HG03196 (cell line): Measurements from ENCODE around the gene BRCC3.

ENCODE experiments used
- ATAC-seq: cut with Tn5 transposase; IDR thresholded peaks from one replicate; pipeline ENCODE4 v1.9.1; 2021; ENCODE audit not compliant: unreplicated experiment

Gene BRCC3

DNA sequence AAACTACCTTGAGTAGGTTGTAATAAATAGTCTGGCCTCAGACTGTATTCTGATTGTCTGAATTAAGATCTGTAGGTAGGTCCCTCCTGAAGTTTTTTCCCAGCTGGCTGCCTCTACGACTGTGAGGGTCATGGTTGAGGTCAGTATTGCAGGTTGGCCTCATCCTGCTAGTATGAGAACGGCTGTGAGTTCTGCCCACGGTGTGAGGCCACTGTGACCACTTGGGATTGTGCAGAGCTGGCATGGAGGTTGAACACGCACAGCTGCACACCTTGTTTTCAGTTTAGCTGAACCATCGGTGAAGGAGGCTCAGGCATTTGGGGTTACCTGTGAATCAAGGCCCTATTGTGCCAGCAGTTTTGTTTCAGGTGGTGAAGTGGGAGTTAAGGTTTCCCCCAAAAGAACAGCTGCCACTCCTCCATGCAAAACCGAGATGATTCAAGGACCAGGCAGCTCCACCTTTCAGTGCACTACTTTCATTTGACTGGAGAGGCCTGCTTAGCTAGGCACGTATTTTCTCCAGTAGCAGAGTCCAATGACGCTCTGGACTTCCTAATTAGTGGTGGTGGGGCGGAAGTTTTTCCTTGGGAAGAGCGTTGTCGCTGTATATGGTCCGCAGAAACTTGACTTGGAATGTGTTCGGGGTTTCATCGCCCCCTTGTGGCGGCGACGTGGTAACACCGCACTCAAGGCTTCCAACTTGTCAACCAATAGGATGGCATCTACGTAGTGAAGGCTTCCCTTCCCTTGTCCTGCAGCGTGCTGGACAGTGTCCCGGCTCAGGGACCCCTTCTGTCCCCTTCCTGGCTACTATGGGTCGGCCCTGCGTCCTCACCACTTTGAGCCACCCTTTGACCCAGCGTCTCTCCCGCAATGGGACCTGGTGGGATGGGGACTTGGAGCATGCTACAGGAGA is 14.2 kb upstream of the BRCC3 start:
- ATAC-seq = no peak

DNA sequence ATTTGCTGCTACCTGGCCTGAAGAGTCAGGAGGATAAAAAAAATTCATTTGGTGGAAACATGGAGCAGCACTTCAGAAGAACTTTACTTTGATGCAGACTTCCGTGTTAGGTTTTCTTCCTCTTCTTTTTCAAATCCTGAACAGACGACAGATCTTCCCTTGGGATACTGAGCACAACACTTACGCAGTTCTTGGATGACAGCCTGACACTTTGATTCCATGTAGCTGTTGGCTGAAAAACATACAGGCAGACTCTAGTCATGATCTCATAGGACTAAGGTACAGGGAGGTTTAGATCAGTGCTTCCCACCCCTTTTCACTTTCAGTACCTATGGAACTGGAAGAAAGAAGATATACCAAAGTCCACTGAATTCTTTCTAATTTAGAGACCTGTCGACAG is 9.5 kb upstream of the BRCC3 start:
- ATAC-seq = no peak

DNA sequence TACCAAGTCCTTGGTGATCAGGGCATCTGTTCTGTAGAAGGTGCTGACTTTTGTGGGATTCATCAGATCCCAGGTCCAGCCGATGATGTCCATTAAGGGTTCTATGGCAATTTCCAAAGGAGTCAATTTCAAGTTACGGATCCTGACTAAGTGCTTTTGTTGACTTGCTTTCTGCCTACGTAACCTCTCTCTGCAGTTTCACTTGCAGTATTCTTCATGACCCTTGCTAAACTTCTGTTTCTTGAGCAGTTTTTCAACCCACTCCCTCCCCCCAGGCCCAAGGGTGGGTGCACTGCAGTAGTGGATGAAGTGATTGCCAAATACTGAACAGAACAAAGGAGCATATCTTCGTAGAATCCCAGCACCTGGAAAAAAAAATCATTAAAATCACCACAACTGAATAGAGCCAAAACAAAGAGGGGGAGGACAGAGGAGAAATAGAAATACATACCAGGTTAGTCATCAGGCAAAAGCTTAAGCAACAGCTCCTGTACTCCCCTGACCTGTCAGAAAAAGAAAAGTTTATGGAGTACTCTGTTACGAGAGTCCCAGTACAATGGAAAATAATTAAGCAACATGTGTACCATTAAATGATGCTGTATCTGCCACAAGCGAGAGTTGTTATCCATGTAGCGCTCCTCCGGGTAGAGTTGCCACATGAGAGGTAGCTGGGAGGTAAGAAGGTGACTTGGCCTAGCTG is 6.1 kb upstream of the BRCC3 start:
- no peak for ATAC-seq

DNA sequence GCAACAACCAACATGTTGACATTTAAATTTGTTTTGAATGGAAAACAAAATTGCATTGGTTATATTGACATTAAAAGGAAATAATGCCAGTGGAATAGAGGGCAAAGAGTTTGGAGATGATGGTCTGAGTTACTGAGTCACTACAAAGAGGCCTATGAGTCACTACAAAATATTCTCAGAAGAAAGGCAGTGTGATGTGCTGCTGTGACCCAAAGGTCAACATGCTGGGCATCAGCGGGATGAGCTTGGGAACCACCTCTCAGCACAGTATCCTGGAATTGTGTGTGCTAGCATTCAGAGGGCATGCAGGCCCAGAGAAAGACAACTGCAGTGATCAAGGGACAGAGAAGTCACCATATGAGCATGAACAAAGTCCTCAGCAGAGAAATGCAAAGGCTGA is 3.1 kb upstream of the BRCC3 start:
- no peak for ATAC-seq

DNA sequence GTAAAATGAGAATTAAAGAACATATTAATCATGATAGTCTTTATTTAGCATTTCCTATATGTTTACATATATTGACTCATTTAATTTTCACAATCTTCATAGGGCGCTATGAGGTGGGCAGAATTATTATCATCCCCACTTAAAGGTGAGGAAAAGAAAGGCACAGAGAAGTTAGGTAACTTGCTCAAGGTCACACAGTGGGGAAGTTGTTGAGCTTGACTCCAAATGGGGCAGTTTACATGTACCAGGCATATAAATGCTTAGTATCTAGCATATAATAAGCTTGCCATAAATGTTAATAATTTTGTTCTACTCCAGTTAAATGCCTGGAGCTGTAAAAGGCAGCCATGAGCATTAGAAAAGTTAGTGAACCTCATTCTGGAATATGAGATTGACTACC is 1.9 kb upstream of the BRCC3 start:
- ATAC-seq = no peak

DNA sequence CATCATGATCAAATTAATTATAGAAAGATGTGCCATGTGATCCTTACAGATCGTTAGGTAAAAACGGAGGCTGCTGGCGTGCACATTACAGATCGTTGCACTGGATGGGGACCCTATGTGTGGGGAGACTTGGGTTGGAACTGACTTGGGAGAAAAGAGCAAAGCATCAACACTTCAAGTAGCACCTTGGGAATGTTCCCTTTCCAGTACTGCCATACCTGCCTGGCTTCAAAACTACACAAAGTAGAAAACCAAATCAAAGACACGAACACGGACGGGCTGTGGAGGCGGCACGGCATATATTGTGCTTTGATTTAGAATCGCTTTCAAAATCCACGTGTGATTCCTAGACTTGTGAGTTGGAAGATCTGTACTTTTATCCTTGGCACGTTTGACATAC is 1.3 kb upstream of the BRCC3 start:
- no peak for ATAC-seq

- peak; percentile 23 for ATAC-seq
Measured at GRCh38 chrX:155070663-155070974, 689 bp upstream of the BRCC3 start.

- ATAC-seq = peak; percentile 26
Measured at GRCh38 chrX:155071694-155072280, 479 bp downstream of the BRCC3 start.

DNA sequence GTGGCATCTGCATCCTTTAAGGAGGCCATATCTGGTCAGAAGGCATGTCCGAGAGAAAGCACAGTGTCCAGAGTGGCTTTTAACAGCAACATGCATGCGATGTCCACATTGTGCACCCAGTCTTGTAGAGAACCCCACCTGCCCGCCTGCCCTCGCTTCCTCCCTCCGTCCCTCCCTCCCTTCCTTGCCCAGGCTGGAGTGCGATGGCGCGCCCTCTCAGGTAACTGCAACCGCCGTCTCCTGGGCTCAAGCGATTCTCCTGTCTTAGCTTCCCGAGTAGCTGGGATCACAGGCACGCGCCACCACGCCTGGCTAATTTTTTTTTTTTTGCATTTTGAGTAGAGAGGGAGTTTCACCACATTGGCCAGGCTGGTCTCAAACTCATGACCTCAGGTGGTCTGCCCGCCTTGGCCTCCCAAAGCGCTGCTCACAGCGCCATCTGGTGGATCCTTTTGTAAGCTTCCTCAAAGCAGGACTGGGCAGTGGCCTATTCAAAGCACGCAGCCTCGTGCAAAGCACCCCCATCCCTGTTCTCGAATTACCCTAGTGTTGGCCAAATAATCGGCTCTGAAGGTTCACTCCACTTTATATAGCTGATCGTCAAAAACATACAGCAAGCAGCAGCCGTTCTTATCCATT is 15.0 kb downstream of the BRCC3 start:
- no peak for ATAC-seq

DNA sequence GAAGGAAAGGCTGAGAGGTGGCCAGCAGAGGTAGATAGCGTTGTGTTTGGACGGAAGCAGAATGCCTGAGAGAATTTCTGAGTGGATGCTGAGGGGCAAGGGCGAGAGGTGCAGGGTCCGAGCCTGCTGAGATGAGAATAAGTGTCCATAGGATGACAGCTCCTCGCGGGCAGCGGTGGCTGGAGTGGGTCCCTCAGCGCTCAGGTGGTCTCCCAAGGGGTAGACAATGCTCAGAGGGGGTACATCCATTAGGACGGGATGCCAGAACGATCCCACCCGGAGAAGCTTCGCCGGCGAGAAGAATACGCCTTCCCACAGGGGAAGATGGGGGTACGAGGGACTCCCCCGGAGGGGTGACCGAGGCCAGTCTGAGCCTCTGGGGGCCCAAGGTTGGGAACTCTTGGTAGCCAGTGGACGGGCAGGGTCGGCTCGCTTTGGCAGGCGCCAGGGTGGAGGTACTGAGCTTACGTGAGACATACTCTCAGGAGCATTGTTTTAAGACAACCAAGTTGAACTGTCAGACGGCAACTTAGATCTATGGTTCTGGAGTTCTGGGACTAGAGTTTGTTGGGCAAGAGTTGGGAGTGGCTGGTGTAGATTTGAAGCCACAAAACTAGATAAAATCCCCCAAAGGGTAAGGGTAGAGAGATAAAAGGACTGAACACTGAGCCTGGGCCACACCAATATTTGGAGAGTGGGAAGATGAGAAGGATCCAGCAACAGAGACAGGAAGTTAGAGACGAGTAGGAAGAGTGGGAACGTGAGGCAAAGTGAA is 15.8 kb downstream of the BRCC3 start:
- no peak for ATAC-seq

- ATAC-seq = no peak
Measured at GRCh38 chrX:155094468-155095061, 23.3 kb downstream of the BRCC3 start.

DNA sequence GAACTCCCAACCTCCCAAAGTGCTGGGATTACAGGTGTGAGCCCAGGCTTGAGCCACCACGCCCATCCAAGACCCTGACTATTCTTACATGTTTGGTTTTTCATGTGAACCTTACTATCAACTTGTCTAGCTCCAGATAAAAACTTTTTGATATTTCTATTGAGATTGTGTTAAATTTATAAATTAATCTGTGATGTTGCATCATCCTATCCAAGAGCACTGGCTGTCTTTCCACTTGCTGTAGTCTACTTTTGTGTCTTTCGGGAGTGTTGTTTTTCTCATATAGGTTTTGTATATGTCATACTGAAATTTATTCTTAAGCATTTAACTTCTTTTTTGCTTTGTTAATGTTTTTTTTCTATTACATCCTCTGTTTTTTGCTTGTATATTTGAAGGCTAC is 34.6 kb downstream of the BRCC3 start:
- no peak for ATAC-seq

DNA sequence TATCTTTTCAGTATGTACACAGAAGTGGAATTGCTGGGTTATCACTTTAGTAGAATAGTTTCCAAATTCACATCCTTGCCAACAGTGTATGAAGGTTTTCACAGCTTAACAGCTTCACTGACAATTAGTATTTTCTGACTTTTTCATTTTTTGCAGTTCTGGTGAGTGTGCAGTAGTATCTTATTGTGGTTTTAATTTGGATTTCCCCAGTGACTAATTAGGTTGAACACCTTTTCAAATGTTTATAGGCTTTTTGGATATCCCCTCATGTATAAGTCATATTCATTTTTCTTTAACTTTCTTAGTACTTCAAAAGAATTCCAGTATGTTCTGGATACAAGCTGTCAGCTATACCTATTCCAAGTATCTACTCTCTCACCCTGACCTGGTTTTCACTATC is 37.1 kb downstream of the BRCC3 start:
- no peak for ATAC-seq

GRCh38 chrX:155112171-155112570 is 40.9 kb downstream of the BRCC3 start:
- no peak for ATAC-seq

GRCh38 chrX:155113097-155113496 is 41.8 kb downstream of the BRCC3 start:
- no peak for ATAC-seq

- ATAC-seq = no peak
Measured at GRCh38 chrX:155115174-155115819, 44.0 kb downstream of the BRCC3 start.

- ATAC-seq = no peak
Measured at GRCh38 chrX:155127465-155127864, 56.2 kb downstream of the BRCC3 start.

DNA sequence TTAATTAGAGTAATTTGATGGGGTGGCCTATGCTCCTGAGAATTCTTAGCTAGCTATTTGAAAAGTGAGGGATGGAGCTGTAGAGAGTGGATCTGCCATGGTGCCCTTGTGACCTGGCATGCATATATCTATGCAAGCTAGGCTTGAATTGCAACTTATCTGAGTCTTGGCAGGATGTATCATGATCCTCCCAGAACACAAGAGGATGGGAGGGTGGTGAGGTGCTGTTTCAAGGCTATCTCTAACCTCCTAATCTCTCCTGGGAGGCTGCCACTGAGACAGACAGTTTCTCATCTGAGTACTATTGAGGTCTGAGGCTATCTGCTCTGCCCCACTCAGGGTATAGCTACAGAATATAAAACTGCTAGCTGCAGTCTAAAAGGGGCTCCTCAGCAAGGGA is 56.6 kb downstream of the BRCC3 start:
- no peak for ATAC-seq

DNA sequence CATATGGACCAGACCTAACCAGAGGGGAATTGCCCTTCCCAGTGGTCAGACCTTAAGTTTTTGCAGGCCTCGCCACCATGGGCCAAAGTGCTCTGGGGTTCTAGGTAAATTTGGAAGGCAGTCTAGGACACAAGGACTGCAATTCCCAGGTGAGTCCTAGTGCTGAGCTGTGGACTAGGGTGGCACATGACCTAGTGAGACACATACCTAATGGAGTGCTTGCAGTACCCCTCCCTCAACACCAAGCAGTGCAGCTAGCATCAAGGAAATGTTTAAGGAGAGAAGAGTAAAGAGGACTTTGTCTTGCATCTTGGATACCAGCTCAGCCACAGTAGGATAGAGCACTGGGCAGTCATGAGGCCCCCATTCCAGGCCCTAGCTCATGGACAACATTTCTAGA is 60.8 kb downstream of the BRCC3 start:
- no peak for ATAC-seq

GRCh38 chrX:155134255-155134654 is 62.9 kb downstream of the BRCC3 start:
- ATAC-seq = no peak
